ENCODE results near the gene COG6.

Gene COG6

GRCh38 chr13:39655569-39656324, at the start of gene COG6:
Gene COG6, plus strand, starts transcription at chr13:39655662. Its CDS starts 65 bp downstream, at chr13:39655727.
- peak; percentile 91 for DNase-seq (ENCODE audit: low spot score)

DNA sequence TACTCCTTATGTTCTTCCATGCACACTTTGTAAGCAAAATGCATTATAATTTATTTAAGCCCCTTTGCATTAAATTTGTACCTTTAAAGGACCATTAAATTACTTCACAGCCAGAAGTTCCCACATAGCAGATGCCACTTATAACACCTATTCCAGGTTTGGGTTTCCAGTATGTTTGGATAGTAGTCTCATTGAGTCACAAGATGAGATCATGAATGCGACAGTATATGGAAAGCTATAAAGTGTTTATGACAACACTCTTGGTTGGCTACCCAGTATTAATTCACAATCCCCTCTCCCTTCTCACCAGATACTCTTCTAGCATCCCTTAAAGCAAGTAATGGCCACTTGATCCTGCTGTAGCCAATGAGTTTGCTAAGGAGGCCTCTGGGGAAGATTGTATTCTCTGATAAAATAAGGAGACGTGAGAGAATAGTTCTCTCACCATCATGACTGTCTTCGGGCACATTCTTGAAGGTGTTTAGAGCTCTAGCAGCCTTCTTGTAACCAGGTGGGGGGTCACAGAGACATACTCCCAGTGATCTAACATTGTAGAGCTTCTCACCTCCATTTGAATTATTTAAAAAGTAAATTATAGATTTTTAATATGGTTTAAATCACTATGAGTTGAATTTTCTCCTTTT, 49.7 kb upstream of the COG6 start:
- DNase-seq (ENCODE audit: low spot score): no peak

DNA sequence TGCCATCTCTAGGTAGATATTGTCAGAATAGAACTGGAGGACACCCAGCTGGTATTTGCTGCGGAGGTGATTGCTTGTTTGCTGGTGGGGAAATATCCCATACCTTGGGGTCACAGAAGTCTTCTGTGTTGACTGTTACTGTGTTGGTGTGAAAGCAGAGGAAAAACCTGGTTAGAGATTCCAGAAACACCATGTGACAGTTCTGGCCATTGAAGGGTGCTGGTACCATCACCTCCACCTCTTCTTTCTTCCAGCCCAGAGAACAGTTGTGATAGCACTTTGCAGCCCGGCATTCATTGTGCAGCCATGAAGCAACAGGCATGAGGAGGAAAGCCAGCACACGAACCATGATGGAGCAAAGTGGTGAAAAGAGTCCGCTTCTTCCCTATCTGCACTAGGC, 47.6 kb upstream of the COG6 start:
- DNase-seq (ENCODE audit: low spot score): no peak

GRCh38 chr13:39612023-39612637, 43.3 kb upstream of the COG6 start:
- DNase-seq (ENCODE audit: low spot score): peak; percentile 54

GRCh38 chr13:39616087-39616694, 39.3 kb upstream of the COG6 start:
- DNase-seq (ENCODE audit: low spot score): peak; percentile 78

DNA sequence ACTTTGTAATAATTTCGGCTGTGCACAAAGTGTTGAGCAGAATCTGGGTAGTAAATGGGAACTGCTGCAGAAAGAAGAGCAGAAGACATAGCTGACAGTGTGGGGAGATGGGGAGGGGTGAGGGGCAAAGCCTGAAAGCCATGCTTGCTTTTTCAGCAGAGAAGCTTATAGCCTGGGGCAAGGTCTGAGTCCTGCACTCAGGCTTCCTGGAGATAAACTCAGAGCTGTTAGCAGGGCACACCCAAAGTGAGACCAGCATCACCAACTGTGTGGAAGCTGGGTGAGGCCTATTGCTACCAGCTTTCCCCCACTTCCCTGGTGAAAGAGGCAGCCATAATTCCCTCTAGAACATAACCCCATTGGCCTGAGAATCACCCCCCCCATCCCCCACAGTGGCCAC, 36.9 kb upstream of the COG6 start:
- DNase-seq (ENCODE audit: low spot score): no peak

DNA sequence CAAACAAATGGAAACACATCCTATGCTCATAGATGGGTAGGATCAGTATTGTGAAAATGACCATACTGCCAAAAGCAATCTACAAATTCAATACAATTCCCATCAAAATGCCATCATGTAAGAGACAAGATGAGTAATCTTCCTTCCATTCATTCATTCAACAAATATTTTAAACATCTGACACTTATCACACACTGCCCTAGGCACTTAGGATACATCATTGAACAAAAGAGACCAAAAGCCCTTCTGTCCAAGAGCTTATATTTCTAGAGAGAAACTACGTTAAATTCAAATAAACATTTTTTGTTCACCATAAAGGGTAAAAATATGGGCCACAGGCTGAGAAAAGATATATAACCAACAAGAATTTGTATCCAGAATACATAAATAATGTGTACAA, 32.0 kb upstream of the COG6 start:
- DNase-seq (ENCODE audit: low spot score): no peak

DNA sequence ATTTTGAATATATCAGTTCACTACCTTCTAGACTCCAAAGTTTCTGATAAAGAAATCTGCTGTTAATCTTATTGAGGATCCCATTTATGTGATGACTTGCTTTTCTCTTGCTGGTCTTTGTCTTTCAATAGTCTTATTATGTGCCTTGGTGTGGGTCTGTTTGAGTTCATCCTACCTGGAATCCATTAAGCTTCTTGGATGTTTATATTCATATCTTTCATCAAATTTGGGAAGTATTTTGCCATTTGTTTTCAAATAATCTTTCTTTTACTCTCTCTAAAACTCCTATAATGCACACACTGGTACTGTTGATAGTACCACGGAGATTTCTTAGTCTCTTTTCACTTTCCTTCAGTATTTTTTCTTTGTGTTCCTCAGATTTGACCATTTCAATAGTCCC, 24.2 kb upstream of the COG6 start:
- DNase-seq (ENCODE audit: low spot score): no peak

DNA sequence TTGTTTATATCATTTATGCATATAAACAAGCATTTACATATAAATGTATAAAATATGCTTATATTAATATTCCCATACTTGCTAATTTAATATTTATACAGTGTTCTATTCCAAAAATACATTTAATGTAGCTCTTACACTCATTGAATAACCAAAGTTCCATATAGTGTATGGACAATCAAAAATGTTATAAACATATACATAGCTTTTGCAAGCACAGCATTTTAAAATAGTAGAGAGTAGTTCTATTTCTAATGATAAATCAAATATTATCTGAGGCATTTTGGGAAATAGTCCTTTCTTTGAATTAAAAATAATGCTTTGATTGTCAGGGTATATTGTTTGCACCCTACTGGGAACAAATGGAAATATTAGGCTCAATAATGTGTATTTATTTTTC, 22.5 kb upstream of the COG6 start:
- DNase-seq (ENCODE audit: low spot score): no peak

GRCh38 chr13:39635564-39635963, 19.9 kb upstream of the COG6 start:
- DNase-seq (ENCODE audit: low spot score): no peak

- DNase-seq (ENCODE audit: low spot score): no peak
These were observed 17.6 kb upstream of the COG6 start for GRCh38 chr13:39637890-39638289.

- no peak for DNase-seq (ENCODE audit: low spot score)
These were observed 13.8 kb upstream of the COG6 start for GRCh38 chr13:39641645-39642044.

GRCh38 chr13:39646122-39646521, 9.3 kb upstream of the COG6 start:
- no peak for DNase-seq (ENCODE audit: low spot score)

DNA sequence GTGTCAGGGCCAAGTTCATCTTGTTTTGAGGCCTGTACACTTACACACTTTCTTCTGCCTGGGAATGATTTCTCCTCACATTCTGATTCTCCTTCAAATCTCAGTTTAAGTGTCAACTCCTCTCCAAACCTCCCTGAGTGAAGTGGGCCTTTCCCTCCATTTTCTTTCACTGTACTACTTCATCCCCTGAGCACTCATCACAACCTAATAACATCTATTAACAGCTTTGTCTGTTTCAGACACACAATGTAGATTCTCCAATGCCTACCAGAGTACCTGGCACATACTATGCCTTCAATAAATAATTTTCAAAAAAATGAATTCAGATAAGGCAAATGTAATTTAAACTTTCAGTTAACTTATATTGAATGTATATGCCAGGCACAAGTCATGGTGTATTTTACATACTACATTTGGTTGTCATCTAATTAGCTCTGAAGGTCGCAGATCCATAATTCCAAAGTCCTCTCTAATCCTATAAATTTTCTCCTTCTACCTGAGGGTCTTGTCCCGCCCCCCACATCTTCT, 357 bp upstream of the COG6 start:
- peak; percentile 2 for DNase-seq (ENCODE audit: low spot score)

DNA sequence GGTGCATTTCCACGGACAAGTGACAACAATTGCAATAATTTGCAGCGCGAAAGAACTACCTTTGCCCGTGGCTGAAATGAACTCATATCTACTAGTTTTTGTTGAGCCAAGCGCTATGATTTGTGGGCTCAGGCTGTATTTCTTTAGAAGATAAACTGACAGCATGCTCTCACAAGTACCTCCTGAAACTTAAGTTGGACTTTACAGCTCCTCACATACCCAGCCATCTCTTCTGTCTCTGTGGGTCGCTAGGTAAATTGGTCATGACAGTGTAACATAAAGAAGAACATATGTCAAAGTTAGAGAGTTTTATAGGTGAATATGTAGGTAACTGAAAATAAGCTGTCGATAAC, 839 bp downstream of the COG6 start:
- DNase-seq (ENCODE audit: low spot score): no peak

GRCh38 chr13:39663508-39663907, 8.0 kb downstream of the COG6 start:
- no peak for DNase-seq (ENCODE audit: low spot score)

GRCh38 chr13:39663958-39664357, 8.5 kb downstream of the COG6 start:
- no peak for DNase-seq (ENCODE audit: low spot score)

- DNase-seq (ENCODE audit: low spot score): no peak
These were observed 10.3 kb downstream of the COG6 start for GRCh38 chr13:39665763-39666162.

GRCh38 chr13:39670445-39670844, 15.0 kb downstream of the COG6 start:
- no peak for DNase-seq (ENCODE audit: low spot score)

DNA sequence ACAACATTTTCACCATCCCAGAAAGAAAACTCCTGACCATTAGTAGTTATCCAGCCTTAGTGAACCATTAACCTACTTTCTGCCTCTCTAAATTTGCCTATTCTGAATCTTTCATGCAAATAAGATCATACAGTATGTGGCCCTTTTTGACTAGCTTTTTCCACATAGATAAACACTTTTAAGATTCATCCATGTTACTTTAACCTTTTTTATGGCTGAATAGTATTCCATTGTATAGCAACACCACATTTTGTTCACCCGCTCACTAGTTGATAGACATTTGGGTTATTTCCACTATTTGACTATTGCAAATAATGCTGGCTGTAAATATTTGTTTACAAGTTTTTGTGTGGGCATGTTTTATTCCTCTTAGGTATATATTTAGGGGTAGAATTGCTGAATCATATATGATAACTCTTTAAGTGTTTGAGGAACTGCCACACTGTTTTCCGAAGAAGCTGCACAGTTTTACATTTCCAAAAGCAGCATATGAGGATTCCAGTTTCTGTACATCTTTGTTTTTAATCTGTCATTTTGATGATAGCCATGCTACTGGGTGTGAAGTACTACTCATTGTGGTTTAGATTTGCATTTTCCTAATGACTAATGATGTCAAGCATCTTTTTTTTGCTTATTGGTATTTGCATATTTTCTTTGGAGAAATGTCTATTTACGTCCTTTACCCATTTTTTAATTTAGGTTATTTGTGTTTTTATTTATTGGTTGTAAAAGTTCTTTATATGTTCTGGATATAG, 17.1 kb downstream of the COG6 start:
- no peak for DNase-seq (ENCODE audit: low spot score)

- DNase-seq (ENCODE audit: low spot score): no peak
These were observed 20.4 kb downstream of the COG6 start for GRCh38 chr13:39675904-39676303.

DNA sequence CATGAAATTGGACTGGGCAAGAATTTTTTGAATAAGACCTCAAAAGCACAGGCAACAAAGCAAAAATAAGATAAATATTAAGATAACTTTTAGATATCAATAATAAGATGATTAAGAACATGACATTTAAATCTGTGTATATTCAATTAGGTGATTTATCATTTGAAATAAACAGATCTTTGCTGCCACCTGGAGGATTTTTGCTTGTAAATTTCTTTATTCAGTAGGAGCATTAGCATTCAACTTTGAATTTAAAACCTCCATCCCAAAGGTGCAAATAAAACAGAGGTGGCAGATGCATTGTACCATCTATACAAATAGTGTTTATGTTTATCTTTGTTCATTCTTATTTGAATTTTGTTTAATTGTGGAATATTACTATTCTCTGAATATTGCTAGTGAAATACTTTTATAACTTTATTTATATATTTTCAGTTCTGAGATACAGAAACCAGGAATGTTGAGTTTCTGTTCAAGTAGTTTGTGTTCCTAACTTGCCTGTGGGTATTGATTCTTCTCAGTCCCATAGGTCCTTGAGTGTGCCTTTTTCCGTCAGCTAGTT, 20.9 kb downstream of the COG6 start:
- peak; percentile 6 for DNase-seq (ENCODE audit: low spot score)
